GM12874 (cell line): ENCODE measurements around the gene USP9X.

ENCODE experiments used
- TF ChIP-seq, protein P1 (sequence below): IDR thresholded peaks from 2 replicates; pipeline ENCODE4 v1.5.1; 2011; ENCODE audit warnings: low read depth, mild to moderate bottlenecking, control low read depth, low read length, moderate library complexity; ENCODE audit not compliant: insufficient read depth

USP9X gene

DNA sequence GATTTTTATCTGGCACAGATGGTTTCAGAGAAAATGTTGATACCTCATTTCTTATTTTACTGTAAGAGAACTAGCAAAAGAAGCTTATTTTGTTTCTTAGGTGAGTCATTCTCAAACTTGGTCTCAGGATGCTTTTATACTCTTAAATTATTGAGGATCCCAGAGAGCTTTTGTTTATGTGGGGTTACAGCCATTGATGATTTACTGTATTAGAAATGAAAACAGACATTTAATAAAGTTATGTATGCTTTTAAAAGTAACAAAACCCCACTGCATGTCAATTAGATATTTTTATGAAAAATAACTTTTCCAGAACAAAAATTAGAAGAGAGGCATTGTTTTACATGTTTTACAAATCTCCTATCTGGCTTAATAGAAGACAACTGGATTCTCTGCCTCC, 12.1 kb downstream of the USP9X start:
- TF ChIP-seq, protein P1, sequence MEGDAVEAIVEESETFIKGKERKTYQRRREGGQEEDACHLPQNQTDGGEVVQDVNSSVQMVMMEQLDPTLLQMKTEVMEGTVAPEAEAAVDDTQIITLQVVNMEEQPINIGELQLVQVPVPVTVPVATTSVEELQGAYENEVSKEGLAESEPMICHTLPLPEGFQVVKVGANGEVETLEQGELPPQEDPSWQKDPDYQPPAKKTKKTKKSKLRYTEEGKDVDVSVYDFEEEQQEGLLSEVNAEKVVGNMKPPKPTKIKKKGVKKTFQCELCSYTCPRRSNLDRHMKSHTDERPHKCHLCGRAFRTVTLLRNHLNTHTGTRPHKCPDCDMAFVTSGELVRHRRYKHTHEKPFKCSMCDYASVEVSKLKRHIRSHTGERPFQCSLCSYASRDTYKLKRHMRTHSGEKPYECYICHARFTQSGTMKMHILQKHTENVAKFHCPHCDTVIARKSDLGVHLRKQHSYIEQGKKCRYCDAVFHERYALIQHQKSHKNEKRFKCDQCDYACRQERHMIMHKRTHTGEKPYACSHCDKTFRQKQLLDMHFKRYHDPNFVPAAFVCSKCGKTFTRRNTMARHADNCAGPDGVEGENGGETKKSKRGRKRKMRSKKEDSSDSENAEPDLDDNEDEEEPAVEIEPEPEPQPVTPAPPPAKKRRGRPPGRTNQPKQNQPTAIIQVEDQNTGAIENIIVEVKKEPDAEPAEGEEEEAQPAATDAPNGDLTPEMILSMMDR, result no peak

DNA sequence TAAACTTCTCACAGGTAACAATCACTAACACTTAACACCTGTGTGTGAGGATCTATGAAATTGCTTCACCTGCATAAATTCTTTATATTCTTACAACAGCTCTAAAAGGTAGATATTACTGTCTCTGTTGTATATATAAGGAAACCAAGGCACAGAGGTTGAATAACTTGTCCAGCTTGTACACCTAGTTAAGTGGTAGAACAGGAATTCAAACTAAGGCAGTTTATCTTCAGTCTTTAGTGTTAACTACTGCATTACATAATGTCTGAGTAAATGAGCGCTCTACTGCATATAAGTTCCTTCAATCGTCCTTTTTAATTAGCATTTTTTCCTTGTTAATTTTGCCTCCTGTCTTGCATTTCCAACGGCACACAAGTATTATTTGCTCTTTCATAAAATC, 15.0 kb downstream of the USP9X start:
- TF ChIP-seq, protein P1, result no peak

DNA sequence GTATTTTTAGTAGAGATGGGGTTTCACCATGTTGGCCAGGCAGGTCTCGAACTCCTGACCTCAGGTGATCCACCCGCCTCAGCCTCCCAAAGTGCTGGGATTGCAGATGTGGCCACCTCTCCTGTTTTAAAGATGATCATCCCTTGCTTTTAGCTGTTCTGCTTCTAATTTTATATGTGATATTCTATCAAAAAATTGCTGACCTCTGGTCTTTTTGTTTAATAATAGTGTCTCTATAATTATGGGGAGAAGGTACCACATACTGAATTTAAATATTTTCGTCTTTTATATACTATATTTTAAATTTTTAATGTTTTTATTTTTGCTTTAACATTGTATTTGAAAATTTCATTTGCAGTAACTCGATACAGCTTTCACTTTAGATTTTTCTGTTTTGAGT, 15.6 kb downstream of the USP9X start:
- TF ChIP-seq, protein P1, result no peak

DNA sequence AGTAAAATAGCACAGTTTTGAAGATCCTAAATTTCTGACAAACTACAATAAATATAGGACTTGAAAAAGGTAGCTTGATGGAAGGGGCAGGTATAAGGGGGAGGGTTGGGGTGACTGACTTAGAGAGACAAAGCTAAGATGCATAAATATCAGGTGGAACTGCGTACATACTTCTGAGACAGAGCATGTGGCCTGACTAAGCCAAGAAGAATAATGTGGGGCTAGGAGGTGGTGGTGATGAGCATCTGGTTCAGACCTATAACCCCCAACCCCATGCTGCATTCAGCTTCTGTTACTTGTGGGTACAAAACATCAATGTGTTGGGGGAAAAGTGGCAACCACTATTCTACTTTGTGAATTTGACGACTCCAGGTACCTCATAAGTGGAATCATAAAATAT, 19.8 kb downstream of the USP9X start:
- TF ChIP-seq, protein P1, result no peak

DNA sequence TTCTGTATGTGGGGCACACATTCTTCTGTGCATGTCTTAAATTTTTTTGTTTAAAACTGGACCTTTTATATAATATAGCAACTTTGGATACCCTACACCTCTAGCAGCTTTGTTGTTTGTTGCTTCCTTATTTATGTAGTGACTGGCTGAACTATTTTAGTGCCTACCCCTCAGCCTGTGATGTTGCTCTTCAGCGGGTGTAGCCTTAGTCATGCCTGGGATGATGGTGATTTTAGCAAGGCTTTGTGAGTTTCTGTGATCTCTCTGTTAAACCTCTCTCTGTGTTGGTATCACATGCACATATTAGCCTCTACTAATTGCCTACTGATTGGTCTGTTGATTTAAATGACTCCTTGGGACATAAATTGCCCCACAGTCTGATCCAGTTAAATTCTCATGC, 22.8 kb downstream of the USP9X start:
- TF ChIP-seq, protein P1, result no peak

DNA sequence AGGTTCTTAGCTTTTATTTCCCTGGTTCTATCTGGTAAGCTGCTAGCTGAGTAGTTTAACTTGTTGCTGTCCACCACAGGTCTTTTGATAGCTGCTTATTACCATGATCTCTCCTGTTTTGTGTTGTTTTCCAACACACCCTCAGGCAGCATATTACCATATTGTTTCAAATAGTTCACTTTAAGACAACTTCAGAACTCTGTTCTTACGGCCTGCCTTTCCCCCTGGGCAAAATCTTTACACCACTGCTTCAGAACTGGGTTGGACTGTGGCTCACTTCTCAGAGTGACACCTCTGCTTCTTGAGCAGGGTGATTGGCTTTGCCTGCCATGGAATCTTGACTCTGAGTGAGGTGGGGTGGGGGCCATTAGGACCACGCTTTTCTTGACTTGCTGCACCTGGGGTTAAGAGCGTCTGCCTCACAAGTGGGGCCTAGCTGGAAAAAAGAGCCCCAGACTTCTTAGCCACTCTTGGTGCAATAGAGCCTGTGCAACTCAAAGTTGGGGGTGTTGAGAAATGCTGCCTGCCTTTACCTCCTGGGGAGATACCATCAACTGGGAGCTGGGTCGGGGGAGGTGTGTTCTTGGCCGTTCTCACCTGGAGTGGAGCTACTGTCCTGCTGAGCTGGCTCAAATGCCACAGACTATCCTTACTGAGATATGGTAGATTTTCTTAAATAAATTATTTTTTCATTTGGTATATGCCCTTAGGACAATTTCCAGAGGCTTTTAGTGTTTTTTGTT, 23.4 kb downstream of the USP9X start:
- TF ChIP-seq, protein P1, result no peak

DNA sequence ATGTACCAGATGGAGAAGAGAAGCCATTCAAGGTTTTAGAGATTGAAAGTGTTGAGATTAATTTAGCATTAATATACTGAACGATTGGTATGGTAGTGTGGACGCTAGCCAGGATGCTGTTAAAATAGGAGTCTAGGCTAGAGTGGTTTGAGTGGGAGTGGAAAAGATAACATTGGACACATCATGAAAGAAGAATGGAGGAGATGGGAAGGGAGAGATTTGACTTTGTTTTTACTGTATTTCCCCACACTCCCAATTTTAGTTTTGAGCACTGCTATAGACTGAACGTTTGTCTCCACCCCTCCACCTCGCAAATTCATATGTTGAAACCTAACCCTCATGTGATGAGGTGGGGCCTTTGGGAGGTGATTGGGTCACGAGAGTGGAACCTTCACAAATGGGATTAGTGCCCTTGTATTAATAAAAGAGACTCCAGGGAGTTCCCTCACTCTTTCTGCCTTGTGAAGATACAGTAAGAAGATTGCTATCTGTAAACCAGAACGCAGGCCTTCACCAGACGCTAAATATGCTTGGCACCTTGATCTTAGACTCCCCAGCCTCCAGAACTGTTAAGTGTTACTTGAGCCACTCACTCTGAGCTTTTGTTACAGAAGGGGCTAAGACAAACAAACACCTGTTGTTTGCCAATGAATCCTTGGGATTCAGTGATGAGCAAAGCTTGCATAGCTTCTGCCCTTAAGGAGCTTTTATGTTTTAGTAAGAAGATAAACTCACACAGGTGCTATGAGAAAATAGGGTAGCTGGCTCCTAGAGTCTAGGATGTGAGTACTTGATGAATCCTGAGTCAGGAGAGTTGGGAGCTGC, 25.8 kb downstream of the USP9X start:
- TF ChIP-seq, protein P1, result no peak
